ENCODE results near the gene CCP110.

Gene CCP110

DNA sequence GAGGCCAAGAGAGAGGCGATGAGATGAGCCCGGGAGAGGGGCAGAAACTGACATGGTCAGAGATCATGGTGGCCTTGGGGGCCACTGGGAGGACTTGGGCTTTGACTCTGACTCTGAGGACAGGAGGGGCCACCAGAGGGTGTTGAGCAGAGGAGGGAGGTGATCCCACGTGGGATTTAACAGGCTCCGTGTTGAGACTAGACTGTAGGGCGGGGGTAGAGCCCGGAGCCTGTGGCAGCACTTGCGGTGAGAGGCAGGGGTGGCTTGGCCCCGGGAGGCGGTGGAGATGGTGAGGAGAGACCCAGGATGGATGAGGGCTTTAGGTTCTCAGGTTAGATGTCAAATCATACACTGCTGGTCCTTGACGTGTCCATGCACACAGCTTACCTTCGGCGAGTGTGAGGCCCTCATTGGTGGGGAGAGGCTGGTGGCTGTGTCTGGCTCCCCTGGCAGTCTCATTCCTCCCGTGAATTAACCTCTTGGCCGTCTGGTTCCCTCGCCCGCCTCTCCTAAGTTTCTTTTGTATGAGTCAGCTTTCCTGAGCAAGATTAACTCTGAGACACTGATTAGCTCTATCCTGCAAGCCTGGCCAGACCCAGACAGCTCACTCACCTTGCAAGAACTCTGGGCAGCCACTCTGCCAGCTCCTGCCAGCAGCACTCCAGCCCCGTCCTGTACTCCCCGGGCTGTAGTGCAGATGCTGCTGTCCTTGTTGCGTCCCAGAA lies 71.5 kb downstream of the CCP110 start:
- H3K9ac ChIP-seq (ENCODE audit: low read length): no peak overlapping the region
- H3K4me3 ChIP-seq (ENCODE audit: low read length): no peak overlapping the region
- no peaks in the 10 kb centered on the region for H3K9me3 ChIP-seq (ENCODE audit: control insufficient read depth, low read length)
- H3K27me3 ChIP-seq (ENCODE audit: control insufficient read depth, insufficient read depth, low read length): no peaks in the 10 kb centered on the region
- H3K4me1 ChIP-seq (ENCODE audit: control insufficient read depth, insufficient read depth, low read length): peaks cover 5% of the 10 kb centered on the region
- H3K36me3 ChIP-seq (ENCODE audit: control insufficient read depth, insufficient read depth, low read length): peaks cover 5% of the 10 kb centered on the region

DNA sequence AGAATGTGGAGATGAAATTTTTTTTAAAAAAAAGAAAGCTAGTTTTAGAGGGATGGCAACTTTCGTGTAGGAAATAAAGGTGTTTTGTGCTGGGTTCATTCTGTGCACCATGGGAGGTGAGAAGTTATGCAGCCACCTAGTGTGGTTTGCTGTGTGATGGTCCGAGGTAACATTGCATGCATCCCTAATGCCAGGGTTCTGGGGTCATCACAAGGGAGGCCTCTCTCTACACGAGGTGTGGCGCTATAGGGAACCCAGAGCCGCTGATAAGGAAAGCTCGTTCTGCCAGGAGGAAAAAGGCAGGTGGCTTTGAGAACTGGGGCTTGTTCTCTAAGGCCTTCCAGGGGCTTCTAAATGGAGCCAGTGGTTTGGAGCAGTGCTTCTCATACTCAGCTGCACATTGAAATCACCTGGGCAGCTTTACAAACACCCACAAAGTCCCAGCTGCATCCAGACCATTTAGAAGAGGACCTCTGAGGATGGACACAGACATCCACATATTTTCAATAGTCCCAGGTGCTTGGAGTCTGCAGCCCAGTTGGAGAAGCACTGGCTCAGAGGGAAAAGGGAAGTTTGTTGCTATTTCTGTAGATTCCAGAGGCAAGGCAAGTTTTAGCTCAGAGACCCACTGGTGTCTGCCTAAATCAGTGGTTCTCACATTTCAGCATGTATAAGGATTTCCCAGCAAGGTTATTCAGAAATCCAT lies 75.2 kb downstream of the CCP110 start:
- H3K9ac ChIP-seq (ENCODE audit: low read length): no peak overlapping the region
- H3K27me3 ChIP-seq (ENCODE audit: control insufficient read depth, insufficient read depth, low read length): no peaks in the 10 kb centered on the region
- no peaks in the 10 kb centered on the region for H3K9me3 ChIP-seq (ENCODE audit: control insufficient read depth, low read length)
- peaks cover 5% of the 10 kb centered on the region for H3K36me3 ChIP-seq (ENCODE audit: control insufficient read depth, insufficient read depth, low read length)
- peaks cover 5% of the 10 kb centered on the region for H3K4me1 ChIP-seq (ENCODE audit: control insufficient read depth, insufficient read depth, low read length)
- no peak overlapping the region for H3K4me3 ChIP-seq (ENCODE audit: low read length)

DNA sequence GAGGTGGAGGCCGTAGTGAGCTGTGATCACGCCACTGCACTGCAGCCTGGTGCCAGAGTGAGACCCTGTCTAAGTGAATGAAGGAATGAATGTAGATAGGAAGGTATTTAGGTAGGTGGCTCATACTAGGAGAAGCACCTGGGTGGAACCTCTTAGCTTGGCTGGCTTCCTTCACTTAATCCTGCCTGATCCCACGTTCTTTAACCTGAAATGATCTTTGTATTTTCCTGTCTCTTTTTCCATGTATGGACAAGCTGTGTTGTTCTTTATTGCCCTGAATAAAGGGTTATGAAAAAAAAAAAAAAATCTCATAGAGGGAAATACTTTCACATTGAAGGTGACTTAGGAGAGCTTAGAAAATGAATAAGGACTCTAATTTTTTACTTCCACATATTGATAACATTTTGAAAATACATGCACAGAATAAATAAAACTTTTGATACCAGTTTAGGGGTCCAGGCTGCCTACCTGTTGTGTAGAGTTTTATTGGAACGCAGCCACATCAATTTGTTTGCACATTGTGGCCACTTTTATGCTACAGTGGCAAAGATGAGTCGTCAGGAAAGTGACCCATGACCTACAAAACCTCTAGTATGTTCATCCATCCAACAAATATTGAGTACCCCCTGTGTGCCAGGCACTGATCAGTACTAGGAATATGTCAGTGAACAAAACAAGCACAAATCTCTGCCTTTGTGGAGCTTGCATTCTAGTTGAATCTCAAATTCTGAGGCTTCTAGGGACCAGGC lies 76.4 kb downstream of the CCP110 start:
- H3K36me3 ChIP-seq (ENCODE audit: control insufficient read depth, insufficient read depth, low read length): peaks cover 5% of the 10 kb centered on the region
- no peak overlapping the region for H3K9ac ChIP-seq (ENCODE audit: low read length)
- H3K4me3 ChIP-seq (ENCODE audit: low read length): no peak overlapping the region
- no peaks in the 10 kb centered on the region for H3K27me3 ChIP-seq (ENCODE audit: control insufficient read depth, insufficient read depth, low read length)
- H3K9me3 ChIP-seq (ENCODE audit: control insufficient read depth, low read length): no peaks in the 10 kb centered on the region
- peaks cover 2% of the 10 kb centered on the region for H3K4me1 ChIP-seq (ENCODE audit: control insufficient read depth, insufficient read depth, low read length)

- Histone ChIP-seq H3K9me3 (ENCODE audit: control insufficient read depth, low read length) (no peaks in the 10 kb centered on the region), H3K36me3 (ENCODE audit: control insufficient read depth, insufficient read depth, low read length) (peaks cover 5% of the 10 kb centered on the region), H3K4me3 (ENCODE audit: low read length) (no peak overlapping the region), H3K4me1 (ENCODE audit: control insufficient read depth, insufficient read depth, low read length) (no peaks in the 10 kb centered on the region), H3K27me3 (ENCODE audit: control insufficient read depth, insufficient read depth, low read length) (no peaks in the 10 kb centered on the region), H3K9ac (ENCODE audit: low read length) (no peak overlapping the region)
These were observed 77.6 kb downstream of the CCP110 start for GRCh38 chr16:19601083-19601976.

All from mucosa of stomach (tissue), 1 donor.